NK-92 treated with Interleukin-12 subunit alpha and Interleukin-12 subunit beta, amount 100 ng/mL, for 24 hours (cell line): ENCODE measurements around the gene PPP2R5B.

Source experiments
- DNase-seq: peaks from one replicate; lab custom pipeline; 2025; lab: John Stamatoyannopoulos, UW

The PPP2R5B gene

GRCh38 chr11:64930340-64930739, 5.9 kb downstream of the PPP2R5B start:
- no peak for DNase-seq

- DNase-seq: no peak
Observed at GRCh38 chr11:64931290-64931689, 6.8 kb downstream of the PPP2R5B start.

GRCh38 chr11:64932324-64932723, 7.8 kb downstream of the PPP2R5B start:
- no peak for DNase-seq

- no peak for DNase-seq
Observed at GRCh38 chr11:64933213-64933934, 8.9 kb downstream of the PPP2R5B start.

- no peak for DNase-seq
Observed at GRCh38 chr11:64933935-64934681, 9.6 kb downstream of the PPP2R5B start.

GRCh38 chr11:64934682-64935358, 10.3 kb downstream of the PPP2R5B start:
- no peak for DNase-seq

GRCh38 chr11:64935359-64936081, 11.0 kb downstream of the PPP2R5B start, which contains the start of gene GPHA2:
TSS of gene GPHA2 (minus strand) at chr11:64935893. CDS start at chr11:64935460, 433 bp downstream.
- no peak for DNase-seq

GRCh38 chr11:64936539-64936938, 12.1 kb downstream of the PPP2R5B start:
- no peak for DNase-seq

GRCh38 chr11:64947208-64947814, 22.8 kb downstream of the PPP2R5B start:
- no peak for DNase-seq

- no peak for DNase-seq
Observed at GRCh38 chr11:64951529-64951928, 27.0 kb downstream of the PPP2R5B start.

- no peak for DNase-seq
Observed at GRCh38 chr11:64954201-64954600, 29.7 kb downstream of the PPP2R5B start.

GRCh38 chr11:64959498-64959897, 35.0 kb downstream of the PPP2R5B start:
- DNase-seq: no peak

GRCh38 chr11:64960719-64961118, 36.2 kb downstream of the PPP2R5B start:
- no peak for DNase-seq

- no peak for DNase-seq
Observed at GRCh38 chr11:64963072-64963631, 38.7 kb downstream of the PPP2R5B start.

GRCh38 chr11:64967375-64967774, 42.9 kb downstream of the PPP2R5B start:
- DNase-seq: no peak

- DNase-seq: no peak
Observed at GRCh38 chr11:64969209-64969608, 44.7 kb downstream of the PPP2R5B start.

GRCh38 chr11:64970731-64971151, 46.3 kb downstream of the PPP2R5B start:
- DNase-seq: no peak

GRCh38 chr11:64971421-64972233, 47.1 kb downstream of the PPP2R5B start, which contains the start of gene MAJIN:
TSS of gene MAJIN (minus strand) at chr11:64972108. CDS start at chr11:64959405, 12,703 bp downstream.
- DNase-seq: no peak

GRCh38 chr11:64974124-64974523, 49.6 kb downstream of the PPP2R5B start:
- DNase-seq: no peak

- DNase-seq: no peak
Observed at GRCh38 chr11:64976651-64977050, 52.2 kb downstream of the PPP2R5B start.
